Superior temporal gyrus (tissue), 1 donor: ENCODE measurements around the gene ITGB1.

ENCODE experiments used
- DNase-seq: peaks from one replicate; pipeline ENCODE4 v3.0.0-alpha.2; 2016; ENCODE audit errors: extremely low spot score

ITGB1 gene

DNA sequence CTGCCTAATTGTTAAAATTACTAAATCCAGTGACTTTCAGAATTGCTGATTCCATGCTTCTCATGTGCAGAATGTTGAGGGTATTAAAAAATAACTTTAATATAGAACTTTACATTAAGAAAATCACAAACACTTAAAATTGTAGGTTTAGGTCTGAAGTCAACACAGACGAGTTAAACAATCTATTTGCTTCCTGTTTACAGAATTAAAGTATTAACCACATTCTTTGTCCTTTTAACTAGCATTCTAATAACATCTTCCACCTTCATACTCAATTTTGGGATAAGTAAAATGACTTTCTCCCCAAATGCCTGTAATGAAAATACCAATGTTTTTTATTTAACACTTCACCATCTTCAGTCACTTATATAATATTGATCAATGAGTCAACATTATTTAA, 2.2 kb downstream of the ITGB1 start:
- DNase-seq = no peak

DNA sequence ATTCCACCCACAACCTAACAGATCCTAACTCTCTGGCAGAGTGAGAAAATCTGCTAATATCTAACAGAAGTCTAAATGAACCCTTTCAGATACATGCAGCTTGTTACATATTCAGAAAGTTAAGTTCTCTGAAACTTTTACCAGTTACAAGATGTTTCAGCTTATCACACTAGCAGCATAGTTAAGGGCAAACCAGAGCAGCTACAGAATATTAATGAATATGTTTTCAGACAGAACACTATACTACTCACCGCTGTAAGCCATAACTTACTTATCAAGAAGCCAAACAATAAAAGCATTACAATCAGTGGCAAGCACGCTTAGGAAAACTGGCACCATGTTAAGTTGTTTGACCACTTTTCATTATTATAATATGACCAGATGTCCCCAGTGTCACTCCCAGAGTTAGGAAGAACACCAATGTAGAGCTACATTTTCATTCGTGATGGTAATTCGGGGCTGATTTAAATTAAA, 2.7 kb downstream of the ITGB1 start:
- no peak for DNase-seq

DNA sequence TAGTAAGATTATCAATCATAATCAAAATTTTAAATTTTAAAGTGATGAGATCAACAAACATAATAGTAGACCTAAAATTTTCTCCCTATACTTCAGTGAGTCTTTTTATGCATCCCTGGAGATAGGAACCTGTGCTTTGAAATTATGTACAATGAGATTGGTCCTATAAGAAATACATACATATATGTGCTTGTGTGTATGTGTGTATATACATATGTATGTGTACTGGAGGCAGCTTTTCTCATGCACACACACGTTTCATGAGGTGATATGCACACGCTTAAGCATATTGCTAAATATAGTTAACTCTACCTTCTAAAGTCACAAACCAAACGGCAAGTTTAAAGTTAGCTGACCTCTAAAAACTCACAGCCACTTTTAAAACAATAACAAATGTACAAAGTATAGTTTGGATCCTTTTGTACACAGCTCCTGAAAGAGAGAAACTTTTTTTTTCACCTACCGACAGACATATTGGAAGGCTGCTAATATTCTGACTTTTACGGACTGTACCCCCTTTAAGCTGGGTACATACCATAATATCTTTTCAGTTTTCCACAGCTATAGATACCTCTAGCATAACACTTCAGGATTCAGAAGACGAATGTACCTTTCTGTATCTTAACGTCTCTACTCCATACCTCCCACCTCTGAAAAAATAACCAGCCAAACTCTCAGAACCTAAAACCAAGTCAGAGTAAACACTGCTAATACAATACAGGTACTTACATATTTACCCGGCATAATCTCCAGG, 3.3 kb downstream of the ITGB1 start:
- no peak for DNase-seq

DNA sequence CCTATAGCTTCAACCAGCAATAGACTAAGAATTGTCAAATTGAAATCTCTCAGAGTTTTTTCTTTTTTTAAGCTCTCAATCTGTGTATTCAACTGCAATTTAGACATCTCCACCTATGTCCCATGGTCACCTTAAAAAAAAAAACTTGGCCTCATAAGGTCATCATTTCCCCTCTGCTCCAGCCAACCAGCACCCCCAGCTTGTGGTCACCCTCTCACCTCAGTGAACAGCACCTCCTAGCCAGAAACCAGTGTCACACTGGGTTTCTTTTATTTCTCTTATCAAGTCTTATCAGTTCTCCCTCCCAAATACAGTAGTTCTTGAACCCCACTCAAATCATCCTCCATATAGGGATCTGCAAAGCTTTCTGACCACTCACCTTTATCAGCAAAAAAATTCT, 4.0 kb downstream of the ITGB1 start:
- DNase-seq = no peak

DNA sequence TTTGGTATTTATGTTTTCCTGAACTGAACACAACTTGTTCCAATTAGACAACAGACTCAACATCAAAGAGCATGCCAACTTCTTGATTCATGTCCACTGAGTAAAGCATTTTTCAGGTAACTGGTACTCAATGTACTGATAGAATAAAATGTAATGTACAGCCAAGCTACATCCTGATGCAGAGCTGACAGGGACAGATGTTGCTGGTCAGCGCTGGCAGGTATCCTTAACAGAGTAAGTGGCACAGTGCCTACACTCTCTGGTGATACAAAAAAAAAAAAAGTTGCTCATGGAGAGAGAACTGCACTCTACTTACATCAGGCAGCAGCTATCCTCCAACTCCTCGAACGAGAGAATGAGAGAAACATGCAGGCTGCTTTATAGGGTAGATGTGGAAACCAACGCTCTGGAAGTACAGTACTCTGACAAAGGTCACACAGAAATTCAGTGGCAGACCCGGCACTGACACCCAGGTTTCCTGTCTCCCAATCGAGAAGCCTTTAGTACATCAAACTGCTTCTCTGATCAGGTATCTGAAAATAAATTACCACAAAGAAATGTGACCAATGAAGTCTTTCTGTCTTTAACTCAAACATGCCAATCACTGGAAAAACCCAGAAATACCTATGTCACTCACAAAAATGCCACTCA, 4.6 kb downstream of the ITGB1 start:
- DNase-seq = no peak

DNA sequence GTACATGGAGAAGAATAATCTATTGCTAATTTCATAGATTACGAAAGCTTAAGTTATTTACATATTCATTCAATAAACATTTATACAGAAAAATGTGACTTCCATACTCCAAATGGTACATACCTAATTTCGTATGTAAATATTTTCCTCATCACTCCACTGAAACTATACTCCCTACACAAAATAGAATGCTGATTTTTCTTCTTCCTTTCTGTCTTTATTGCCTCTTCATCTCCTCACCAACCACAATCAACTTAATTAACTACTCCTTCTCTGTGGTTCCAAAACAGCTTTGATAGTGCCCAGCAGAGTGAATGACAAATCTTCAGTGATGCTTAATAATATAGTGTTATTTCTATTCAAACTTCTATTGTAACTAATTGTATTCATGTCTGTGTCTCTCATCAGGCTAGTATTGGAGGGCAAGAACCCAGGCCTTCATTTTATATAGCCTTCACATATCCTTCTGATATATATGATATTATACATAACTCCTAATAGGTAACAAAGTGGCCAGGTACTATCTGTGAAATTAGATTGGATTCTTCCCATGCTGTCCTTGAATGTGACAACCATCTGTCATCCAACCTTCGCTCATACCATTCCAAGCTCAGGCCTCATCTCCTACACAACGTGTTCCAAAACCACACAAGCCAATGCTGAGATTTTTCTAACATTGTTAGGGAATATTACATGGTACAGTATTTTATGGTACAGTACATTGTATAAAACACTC, 5.3 kb downstream of the ITGB1 start:
- DNase-seq = no peak

DNA sequence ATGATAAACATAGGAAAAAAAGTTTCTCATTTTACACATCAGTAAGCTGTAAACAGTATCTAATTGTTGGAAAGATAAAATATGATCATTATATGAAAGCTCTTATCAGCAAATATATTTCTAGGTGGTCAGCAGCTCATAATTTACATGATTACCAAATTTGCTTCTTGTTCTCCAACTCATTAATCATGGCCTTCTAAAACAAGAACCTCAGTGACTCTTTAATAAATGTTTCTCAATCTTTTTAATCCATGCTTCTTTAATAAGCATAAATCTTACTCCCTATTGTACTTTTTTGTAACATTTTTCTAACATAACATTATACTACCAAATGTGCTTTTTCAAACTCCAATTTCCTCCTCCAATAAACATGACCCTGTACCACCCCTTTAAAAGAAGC, 5.9 kb downstream of the ITGB1 start:
- no peak for DNase-seq

DNA sequence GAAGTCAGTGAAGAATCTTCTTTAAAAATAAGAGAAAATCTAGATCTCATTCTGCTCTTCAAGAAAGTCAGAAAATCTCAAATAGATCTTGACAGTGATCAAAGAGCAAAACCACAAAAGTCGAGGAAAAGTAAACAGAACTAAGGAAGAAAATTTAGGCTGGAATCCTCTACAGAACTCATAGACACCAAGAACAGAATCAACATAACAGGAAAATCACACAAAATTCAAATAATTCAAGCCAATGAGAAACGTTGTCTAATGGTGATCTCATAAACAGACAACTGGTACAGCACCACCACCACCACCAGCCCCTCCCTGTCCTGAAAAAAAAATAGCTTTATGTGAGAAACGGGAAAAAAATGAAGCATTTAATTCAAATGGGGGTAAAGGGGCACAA, 6.9 kb downstream of the ITGB1 start:
- DNase-seq = no peak

DNA sequence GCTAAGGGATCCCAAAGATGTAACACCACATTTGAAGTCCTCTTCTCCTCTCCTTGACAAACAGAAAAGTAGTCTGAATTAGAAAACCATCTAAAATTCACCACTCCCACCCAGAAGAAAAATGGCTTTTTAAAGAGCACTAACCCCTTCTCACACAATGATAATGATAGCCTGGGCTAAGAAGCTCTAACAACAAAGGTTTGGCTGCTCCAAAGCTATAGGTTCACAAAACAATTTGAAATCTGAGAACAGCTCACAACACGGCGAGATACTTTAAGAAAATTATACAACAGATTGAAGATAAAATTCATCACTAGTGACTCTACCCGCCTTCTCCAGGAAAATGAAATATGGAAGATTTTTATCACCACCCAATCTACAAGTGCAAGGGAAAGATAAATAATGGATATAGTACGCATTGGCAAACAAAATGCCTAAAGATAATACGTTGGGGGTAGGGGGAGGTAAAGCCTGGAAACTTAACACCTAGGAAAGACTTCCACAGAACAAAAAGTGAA, 7.4 kb downstream of the ITGB1 start:
- no peak for DNase-seq

DNA sequence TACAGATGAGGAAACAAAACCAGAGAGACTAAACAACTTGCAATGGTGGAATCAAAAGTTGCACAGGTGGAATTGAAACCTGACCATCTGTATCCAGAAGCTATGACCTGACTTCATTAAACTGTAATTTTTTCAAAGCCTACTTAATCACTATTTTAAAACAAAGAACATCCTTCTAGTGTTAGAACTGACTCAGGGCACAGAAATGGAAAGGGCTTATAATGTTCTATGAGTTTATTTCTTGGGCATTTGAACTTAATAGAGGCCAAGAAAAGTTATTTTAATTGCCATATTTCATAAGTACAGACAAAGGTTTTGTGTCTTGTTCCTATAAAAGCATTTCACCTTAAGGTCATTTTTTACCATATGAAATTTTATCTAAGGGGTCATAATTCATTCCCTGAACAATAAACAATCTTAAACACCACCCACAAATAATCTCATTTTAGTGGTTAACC, 8.8 kb downstream of the ITGB1 start:
- DNase-seq = no peak

DNA sequence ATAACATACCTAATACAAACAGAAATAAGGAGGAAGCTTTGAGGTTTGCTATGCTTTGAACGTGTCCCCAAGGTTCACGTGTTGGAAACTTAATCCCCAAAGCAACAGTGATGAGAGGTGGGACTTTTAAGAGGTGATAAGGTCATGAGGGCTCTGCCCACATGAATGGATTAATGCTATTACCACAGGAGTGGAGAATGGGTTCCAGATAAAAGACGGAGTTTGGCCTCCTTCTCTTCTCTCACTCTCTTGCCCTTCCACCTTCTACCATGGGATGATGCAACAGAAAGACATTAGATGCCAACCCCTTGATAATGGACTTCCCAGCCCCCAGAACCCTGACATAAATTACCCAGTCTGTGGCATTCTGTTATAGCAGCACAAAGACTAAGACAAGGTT, 9.6 kb downstream of the ITGB1 start:
- DNase-seq = no peak

DNA sequence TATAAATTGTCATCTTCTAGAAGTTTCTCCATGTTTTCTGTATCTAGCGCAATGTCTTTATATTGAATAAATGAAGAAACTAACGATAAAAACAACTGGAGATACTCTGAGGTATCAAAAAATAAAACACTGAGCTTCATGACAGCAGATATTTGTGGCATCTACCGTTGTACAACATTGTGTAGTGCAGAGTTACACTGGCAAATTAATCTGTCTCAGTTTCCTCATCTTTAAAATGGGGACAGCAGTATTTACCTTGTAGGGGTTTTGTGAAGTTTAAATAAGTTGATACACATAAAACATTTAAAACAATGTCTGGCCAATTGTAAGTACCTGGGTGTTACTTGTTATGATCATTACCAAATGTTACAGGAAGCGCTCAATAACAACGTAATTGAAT, 10.4 kb downstream of the ITGB1 start:
- DNase-seq = no peak

DNA sequence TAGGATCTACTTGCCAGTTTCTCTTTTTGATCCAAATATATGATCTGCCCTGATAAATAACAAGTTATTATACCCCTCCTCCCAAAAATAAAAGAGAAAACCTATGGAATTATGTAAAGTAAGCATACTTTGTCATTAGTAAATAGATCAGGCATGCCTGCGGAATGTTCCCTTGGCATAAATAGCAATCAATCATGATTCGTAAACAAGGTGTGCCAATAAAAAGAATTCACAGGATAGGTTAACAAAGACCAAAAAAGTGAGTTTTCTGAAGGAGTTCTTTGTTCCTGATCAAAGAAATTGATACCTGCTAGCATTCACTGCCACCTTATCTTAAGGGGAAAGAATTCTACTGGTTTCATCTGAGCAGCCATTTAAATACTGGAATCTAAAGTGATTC, 11.9 kb downstream of the ITGB1 start:
- no peak for DNase-seq

DNA sequence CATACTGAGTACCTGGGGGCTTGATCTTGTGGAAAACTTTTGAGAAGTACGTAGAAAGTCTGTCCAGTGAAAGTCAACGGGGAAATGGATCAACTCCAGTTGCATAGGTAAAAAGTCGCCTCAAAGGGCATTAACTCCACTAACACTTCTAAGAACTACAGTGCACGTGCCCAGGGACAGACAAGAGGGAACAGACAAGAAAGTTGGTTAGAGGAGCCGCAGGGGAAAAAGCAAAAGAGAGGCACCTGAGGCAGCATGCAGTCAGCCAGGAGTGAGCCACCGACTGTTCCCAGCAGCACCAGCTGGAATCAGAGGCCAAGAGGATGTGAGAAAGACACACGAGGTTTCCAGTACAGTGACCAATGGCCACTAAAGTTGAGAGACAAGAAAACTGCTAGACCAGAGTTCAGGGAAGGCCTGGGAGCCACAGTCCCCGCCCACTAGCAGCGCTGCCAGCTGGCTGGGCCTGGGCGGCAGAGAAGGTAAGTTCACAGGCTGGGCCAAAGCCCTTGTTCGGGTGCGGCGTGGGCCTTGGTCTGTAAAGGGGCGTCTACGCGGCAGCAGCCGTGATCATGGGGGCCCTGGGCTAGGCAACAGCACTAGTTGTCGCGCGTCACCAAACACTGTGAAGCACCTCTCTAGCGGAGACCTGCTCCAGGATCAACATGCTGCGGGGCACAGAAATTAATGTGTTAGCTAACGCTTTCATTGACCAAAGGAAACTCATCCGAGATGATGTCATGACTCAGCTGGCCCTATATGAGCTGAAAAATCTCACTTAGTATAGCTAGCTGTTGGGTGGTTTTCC, 14.0 kb downstream of the ITGB1 start:
- no peak for DNase-seq

DNA sequence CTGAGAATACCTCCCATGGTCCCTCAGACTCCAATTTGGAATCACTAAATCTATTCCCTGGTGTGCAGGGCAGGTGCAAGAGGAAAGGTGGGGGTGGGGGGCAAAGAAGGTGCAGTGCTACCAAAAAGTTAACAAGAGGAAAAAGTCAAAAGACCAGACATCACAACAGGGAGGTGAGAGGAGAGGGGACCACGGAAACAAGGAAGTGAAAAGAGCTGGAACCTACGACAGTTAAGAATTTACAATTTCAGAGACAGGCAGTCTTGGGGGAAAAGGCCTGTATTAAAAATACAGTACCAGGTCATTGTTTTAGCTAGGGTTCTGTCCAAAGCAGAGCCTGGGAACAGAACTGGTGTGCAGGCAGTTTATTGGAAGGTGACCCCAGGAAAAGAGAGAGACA, 14.6 kb downstream of the ITGB1 start:
- DNase-seq = no peak

DNA sequence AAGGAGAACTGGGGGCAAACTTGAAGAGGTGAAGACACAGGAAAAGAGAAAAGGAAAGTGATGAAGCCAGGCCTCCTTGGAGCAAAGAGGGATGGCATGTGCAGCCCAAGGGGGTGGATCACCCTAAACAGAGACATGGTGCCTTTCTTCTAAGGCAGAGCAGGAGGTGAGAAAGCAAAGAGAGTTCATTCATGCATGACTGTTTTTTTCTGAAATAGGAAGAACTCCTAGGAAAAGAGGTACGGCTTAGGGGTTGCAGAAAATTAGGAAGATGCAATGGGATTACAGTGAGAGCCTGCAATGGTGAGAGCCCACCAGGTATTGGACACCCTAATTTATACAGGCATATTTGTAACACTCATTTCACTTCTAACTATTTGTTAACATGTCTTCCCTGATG, 15.9 kb downstream of the ITGB1 start:
- no peak for DNase-seq

DNA sequence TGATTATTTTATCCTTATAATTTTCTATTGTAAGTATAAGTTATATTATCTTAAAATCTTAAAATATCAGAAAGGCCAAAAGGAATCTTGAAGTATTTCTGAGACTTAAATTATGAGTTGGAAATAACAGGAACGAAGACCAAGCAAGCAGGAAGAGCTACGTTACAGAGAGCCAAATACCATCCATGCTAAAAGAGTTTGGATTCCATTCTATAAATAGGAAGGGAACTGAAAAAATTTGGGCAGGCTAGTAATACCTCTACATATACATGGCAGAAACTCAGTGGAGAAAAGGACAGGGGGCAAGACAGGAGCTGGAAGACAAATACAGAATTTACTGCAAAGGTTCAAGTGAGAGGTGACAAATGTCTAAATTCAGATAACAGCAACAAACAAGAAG, 16.7 kb downstream of the ITGB1 start:
- DNase-seq = no peak

DNA sequence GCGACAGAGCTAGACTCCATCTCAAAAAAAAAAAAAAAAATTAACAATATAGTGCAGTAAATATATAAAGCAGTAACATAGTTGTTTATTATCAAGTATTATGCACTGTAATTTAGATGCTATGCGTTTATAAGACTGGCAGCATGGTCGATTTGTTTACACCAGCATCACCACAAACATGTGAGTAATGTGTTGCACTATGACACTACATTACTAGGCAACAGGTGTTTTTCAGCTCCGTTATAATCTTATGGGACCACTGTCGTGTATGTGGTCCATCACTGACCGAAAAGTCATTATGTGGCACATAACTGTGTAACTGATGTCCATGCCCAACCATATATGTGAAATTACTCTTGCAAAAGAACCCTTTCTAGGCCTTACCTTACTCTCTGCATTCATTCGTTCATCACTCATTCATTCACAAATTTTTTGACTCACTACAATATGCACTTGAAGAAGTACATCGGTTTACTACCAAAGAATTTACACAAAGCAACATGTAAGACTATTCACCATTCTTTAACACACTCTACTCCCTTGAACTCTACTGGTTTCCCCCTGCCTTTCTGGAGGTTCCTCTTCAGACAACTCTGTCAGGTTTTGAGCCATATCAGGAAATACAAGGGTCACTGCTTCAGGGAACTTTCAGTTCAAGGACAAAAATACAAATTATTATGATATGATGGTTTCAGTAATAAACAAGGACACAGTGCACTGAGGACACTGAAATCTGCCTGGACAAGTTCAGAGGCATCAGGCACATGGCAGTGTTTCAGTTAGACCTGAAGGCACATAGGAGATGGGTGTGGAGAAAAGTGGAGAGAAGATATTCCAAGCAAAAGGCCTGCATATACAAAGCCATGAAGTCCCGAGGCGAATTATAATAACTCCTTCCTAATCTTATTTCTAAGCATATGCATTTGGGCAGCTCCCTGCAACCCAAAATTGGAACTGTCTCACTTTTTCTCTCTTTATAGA, 17.4 kb downstream of the ITGB1 start:
- no peak for DNase-seq

DNA sequence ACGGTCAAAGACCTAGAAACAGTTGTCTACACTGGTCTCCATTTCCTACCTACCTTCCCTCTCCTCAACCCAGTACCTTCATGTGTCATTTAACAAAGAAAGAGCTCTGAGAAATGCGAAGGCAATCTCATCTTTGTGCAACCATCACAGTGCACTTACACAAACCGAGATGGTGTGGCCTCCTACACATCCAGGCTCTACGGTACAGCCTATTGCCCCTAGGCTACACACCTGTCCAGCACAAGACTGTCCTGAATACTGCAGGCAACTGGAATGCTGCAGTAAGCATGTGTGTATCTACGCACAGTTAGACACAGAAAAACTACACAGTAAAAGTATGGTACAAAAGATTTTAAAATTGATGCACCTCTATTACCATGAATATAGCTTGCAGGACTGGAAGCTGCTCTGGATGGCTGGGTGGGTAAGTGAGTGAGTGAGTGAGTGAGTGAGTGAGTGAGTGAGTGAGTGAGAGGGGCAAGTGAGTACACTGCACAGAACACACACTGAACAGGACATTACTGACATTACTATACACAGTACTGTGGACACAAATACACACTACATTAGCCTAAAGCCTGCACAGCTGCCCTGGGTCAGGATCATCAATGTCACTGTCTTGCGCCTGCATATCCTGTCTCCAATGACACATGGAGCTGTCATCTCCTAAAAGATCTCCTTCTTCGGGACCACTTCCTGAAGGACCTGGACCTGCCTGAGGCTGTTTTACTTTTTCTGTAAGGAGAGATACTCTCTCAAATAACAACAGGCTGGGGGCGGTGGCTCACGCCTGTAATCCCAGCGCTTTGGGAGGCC, 18.5 kb downstream of the ITGB1 start:
- DNase-seq = no peak
